AG10803 (cell line): Measurements from ENCODE around the gene BPIFB4.
"Not testable (repeated sequence)": the region's sequence is repeated elsewhere in the genome, so short reads cannot be mapped to it uniquely, and the experiment has no call there.

Experiments
- DNase-seq: peaks from one replicate; pipeline ENCODE4 v3.0.0; 2010; ENCODE audit warnings: low read depth
- H3K4me3 ChIP-seq: 2 replicates; pipeline ENCODE4 v1.5.1; 2011; ENCODE audit warnings: mild to moderate bottlenecking, low read length, control low read depth
- TF ChIP-seq, protein P1 (sequence below): conservative IDR thresholded peaks from 2 replicates; pipeline ENCODE4 v1.5.1; 2011; ENCODE audit warnings: mild to moderate bottlenecking, low read length, control low read depth, inconsistent platforms

BPIFB4 gene

DNA sequence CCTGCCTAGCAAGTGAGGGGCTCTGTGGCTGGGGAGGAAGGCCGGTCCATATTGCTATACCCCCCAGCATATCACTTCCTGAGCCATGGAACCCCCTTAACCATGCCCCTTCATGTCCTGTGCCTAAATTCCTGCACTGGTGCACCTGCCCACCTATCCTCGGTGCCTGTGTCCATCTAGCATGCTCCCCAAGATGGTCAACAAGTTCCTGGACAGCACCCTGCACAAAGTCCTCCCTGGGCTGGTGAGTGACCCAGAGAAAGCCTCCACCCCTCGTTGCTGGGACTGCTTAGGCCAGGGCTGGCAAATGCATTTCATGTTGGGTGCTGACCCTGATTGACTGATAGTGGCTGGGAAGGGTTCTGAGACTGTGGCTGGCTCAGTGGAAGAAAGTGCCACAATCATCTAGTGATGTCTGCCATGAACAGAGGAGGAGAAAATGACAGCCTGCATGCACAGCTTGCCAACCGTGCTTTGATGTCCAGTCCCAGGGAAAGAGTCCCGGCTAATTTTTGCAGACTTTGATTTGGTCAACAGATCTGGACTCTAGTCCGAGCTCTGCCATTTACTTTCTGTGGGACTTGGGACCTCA lies 44.4 kb upstream of the BPIFB4 start:
- DNase-seq, result no peak
- TF ChIP-seq, protein P1, sequence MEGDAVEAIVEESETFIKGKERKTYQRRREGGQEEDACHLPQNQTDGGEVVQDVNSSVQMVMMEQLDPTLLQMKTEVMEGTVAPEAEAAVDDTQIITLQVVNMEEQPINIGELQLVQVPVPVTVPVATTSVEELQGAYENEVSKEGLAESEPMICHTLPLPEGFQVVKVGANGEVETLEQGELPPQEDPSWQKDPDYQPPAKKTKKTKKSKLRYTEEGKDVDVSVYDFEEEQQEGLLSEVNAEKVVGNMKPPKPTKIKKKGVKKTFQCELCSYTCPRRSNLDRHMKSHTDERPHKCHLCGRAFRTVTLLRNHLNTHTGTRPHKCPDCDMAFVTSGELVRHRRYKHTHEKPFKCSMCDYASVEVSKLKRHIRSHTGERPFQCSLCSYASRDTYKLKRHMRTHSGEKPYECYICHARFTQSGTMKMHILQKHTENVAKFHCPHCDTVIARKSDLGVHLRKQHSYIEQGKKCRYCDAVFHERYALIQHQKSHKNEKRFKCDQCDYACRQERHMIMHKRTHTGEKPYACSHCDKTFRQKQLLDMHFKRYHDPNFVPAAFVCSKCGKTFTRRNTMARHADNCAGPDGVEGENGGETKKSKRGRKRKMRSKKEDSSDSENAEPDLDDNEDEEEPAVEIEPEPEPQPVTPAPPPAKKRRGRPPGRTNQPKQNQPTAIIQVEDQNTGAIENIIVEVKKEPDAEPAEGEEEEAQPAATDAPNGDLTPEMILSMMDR, result no peak
- no peak overlapping the region for H3K4me3 ChIP-seq

DNA sequence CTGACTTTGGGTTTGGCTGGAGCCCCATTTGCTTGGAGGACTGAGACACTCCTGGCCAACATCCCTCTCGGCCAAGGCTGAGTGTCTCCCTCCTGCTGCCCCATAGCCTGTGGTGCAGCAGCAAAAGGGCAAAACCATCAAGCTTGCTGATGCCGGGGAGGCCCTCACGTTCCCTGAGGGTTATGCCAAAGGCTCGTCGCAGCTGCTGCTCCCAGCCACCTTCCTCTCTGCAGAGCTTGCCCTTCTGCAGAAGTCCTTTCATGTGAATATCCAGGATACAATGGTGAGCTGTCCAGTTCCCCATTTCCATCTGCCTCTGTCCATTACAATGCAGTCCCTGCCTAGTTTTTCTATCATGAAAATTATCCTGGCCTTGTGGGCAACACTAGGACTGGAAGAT lies 42.0 kb upstream of the BPIFB4 start:
- no peak for DNase-seq
- no peak overlapping the region for H3K4me3 ChIP-seq
- TF ChIP-seq, protein P1, result no peak

DNA sequence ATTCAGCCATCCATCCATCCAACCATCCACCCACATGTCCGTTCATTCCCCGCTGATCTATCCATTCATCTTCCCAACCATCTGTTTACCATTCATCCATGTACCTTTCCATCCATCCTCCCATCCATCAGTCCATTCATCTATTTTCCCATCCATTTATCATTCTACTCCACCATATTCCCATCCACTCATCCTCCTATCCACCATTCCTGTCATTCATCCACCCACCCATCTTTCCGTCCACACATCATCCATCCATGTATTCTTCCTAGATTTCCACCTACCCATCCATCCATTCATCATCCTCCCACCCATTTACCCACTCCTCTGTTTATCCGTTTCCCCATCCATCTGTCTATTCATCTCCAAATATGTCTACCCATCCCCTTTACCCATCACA lies 41.2 kb upstream of the BPIFB4 start:
- H3K4me3 ChIP-seq, result no peak overlapping the region

DNA sequence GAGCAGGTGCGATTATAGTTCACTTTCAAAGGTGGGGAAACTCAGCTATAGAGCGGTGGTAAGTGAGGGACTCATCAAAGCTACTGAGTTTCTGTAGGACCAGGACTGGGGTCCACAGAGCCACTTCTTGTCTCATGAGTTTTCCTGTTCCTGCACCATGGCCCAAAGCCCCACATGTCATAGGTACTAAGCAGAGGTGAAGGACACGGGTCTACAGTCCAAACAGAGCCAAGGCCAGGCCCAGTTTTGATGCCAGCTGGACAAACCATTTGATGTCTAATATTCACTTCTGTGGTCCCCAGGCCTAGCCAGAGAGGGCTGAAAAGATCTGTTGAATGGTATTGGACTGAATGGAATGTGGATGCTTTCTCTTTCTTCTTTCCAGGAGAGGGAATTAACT lies 37.0 kb upstream of the BPIFB4 start:
- no peak overlapping the region for H3K4me3 ChIP-seq
- no peak for DNase-seq

More for the DNA sequence above, 41.2 kb upstream of the BPIFB4 start:
- TF ChIP-seq, protein P1, result no peak
- no peak for DNase-seq

DNA sequence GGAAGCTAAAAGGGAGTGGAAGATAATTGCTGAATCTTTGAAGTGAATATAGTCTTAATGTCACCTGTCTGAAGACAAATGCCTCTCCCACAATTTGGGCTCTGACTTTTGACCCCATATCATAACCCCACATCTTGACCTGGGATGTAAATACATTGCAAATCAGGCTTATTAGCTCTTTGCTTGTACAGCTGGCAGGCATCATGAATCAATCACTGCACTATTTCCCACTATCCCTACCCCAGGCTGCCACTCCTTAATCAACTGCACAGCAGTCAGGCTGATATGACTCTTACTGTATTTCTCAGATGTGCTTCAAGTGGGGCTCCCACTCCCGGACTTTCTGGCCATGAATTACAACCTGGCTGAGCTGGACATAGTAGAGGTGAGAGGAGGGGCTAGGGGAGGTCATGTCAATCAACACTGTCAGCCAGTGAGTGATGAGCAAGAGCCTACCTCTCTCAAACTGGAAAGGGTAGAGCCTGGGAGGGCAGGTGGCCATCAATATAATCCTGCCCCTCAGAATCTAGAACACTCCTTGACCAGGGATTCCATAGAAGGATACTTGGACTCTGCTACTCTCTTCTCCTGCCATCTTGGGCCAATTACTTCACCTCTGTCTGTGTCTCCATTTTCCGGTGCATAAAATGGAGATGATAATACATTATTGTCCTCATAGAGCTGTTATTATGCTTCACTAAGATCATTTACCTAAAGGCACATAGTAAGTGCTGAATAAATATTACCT lies 36.3 kb upstream of the BPIFB4 start:
- DNase-seq, result no peak
- TF ChIP-seq, protein P1, result no peak
- H3K4me3 ChIP-seq, result no peak overlapping the region

More for the DNA sequence above, 37.0 kb upstream of the BPIFB4 start:
- TF ChIP-seq, protein P1, result no peak

DNA sequence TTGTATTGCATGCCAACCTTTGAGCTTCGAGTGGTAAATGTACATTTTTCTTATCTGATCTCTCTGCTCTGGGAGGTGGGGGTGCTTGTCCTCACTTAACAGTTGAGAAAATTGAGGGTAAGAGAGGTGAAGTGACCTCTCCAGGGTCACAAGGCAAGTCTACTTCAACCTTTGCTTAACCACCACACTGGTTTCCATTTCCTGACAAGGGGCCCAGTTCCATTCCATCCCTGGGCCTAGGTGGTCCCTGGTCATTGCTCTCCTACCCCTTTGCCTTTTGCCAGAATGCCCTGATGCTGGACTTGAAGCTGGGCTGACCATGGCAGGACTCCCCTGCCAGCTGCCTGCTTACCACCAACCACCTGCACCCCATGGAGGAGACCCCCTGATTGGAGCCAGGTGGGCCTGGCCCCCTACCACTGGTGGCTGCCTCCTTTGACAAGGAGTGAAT lies 35.7 kb upstream of the BPIFB4 start:
- DNase-seq, result no peak
- H3K4me3 ChIP-seq, result no peak overlapping the region
- TF ChIP-seq, protein P1, result no peak

DNA sequence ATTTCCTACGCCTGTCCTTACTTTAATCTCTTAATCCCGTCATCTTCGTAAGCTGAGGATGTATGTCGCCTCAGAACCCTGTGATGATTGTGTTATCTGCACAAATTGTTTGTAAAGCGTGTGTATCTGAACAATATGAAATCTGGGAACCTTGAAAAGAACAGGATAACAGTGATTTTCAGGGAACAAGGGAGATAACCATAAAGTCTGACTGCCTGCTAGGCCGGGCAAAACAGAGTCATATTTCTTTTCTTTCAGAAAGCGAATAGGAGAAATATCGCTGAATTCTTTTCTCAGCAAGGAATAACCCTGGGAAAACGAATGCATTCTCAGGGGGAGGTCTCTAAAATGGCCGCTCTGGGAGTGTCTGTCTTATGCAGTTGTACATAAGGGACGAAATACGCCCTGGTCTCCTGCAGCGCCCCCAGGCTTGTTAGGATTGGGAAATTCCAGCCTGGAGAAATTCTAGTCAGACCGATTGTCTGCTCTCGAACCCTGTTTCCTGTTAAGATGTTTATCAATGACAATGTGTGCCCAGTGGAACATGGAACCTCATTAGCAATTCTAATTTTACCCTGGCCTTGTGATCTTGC lies 34.2 kb upstream of the BPIFB4 start:
- not testable (repeated sequence) for DNase-seq, H3K4me3 ChIP-seq
